Neural cell (in vitro differentiated cells): ENCODE measurements around the gene EIF2S3B. TPM values are rescaled to one million over a fixed set of nuclear protein-coding genes. Genes with fewer than 3 reads are reported as not detected.

ENCODE experiments used
- H2AFZ ChIP-seq: fragments of 200-600, 300-800 bp; sonication (generic), shearing (Covaris generic); 2 replicates; pipeline ENCODE4 v1.6.0; 2014; ENCODE audit warnings: low read depth, mild to moderate bottlenecking, antibody characterized with exemption, low read length, moderate library complexity
- H3F3A ChIP-seq: fragments of 200-600 bp; shearing (Covaris generic); 2 replicates; pipeline ENCODE4 v1.6.1; 2016; ENCODE audit warnings: mild to moderate bottlenecking, moderate library complexity, mixed read lengths, antibody characterized with exemption, low read length; ENCODE audit not compliant: insufficient read depth, poor library complexity, severe bottlenecking
- H3K27ac ChIP-seq: fragments of 200-600, 300-800 bp; sonication (generic), shearing (Covaris generic); 2 replicates; pipeline ENCODE4 v1.5.1; 2014; ENCODE audit warnings: mild to moderate bottlenecking, low read length, moderate library complexity
- H3K27me3 ChIP-seq: fragments of 300-800, 200-600 bp; sonication (generic), shearing (Covaris generic); 2 replicates; pipeline ENCODE4 v1.6.0; 2014; ENCODE audit warnings: mild to moderate bottlenecking, low read depth, low read length, moderate library complexity; ENCODE audit not compliant: insufficient read depth
- H3K36me3 ChIP-seq: fragments of 300-800, 200-600 bp; sonication (generic), shearing (Covaris generic); 2 replicates; pipeline ENCODE4 v1.5.1; 2014; ENCODE audit warnings: mild to moderate bottlenecking, antibody characterized with exemption, low read length, moderate library complexity; ENCODE audit not compliant: insufficient read depth
- H3K4me2 ChIP-seq: fragments of 300-800, 200-600 bp; sonication (generic), shearing (Covaris generic); 2 replicates; pipeline ENCODE4 v1.6.0; 2014; ENCODE audit warnings: mild to moderate bottlenecking, low read length
- H3K4me3 ChIP-seq: fragments of 300-800, 200-600 bp; sonication (generic), shearing (Covaris generic); 2 replicates; pipeline ENCODE4 v1.5.1; 2014; ENCODE audit warnings: mild to moderate bottlenecking, low read length, moderate library complexity
- H3K79me2 ChIP-seq: fragments of 200-600 bp; shearing (Covaris generic); replicated peaks from 2 replicates; pipeline ENCODE4 v1.6.0; 2014; ENCODE audit warnings: mild to moderate bottlenecking, low read length, moderate library complexity; ENCODE audit not compliant: insufficient read depth
- H3K9ac ChIP-seq: fragments of 300-800, 200-600 bp; sonication (generic), shearing (Covaris generic); 2 replicates; pipeline ENCODE4 v1.6.1; 2016; ENCODE audit warnings: mild to moderate bottlenecking, low read length, mixed read lengths
- H3K9me2 ChIP-seq: fragments of 200-600 bp; shearing (Covaris generic); 2 replicates; pipeline ENCODE4 v1.6.1; 2016; ENCODE audit warnings: mild to moderate bottlenecking, low read length, mixed read lengths; ENCODE audit not compliant: insufficient read depth
- H3K9me3 ChIP-seq: fragments of 200-600, 300-800 bp; sonication (generic), shearing (Covaris generic); 2 replicates; pipeline ENCODE4 v1.6.1; 2016; ENCODE audit warnings: mild to moderate bottlenecking, mixed run types, low read length, moderate library complexity, mixed read lengths
- H4K20me1 ChIP-seq: fragments of 200-600 bp; shearing (Covaris generic); 2 replicates; pipeline ENCODE4 v1.6.1; 2016; ENCODE audit warnings: mild to moderate bottlenecking, mixed run types; ENCODE audit not compliant: insufficient read depth
- EP300 ChIP-seq: fragments of 450-650 bp; conservative IDR thresholded peaks from 2 replicates; pipeline ENCODE4 v1.6.1; 2014; ENCODE audit warnings: antibody characterized with exemption, mild to moderate bottlenecking, moderate library complexity; ENCODE audit not compliant: poor library complexity, severe bottlenecking
- EZH2 ChIP-seq: fragments of 200-600, 300-800 bp; shearing (Covaris generic), sonication (generic); IDR thresholded peaks from 2 replicates; pipeline ENCODE4 v1.6.1; 2014; ENCODE audit warnings: antibody characterized with exemption, low read length, borderline replicate concordance, mild to moderate bottlenecking; ENCODE audit not compliant: insufficient read depth, poor library complexity, severe bottlenecking
- MXI1 ChIP-seq: fragments of 450-650 bp; conservative IDR thresholded peaks from 2 replicates; pipeline ENCODE4 v1.6.1; 2014; ENCODE audit warnings: antibody characterized with exemption, mild to moderate bottlenecking; ENCODE audit not compliant: poor library complexity, severe bottlenecking
- POLR2AphosphoS5 ChIP-seq: IDR thresholded peaks from 2 replicates; pipeline ENCODE4 v1.6.1; 2012
- RAD21 ChIP-seq: fragments of 450-650 bp; conservative IDR thresholded peaks from 2 replicates; pipeline ENCODE4 v1.6.1; 2014; ENCODE audit warnings: antibody characterized with exemption, mild to moderate bottlenecking, moderate library complexity
- REST ChIP-seq: IDR thresholded peaks from 2 replicates; pipeline ENCODE4 v1.6.1; 2012; ENCODE audit warnings: borderline replicate concordance
- SMC3 ChIP-seq: fragments of 450-650 bp; conservative IDR thresholded peaks from 2 replicates; pipeline ENCODE4 v1.6.1; 2014; ENCODE audit warnings: antibody characterized with exemption, mild to moderate bottlenecking, moderate library complexity; ENCODE audit not compliant: poor library complexity
- TAF1 ChIP-seq: IDR thresholded peaks from 2 replicates; pipeline ENCODE4 v1.6.1; 2012; ENCODE audit warnings: low read depth
- polyA plus RNA-seq: library from polyadenylated mRNA; depleted of rRNA; stranded (reverse); fragments of >200 nt; gene quantifications from 2 replicates; pipeline ENCODE4 v1.2.3, GENCODE V29; 2014
- TF ChIP-seq, protein P1 (sequence below): fragments of 450-650 bp; IDR thresholded peaks from 2 replicates; pipeline ENCODE4 v1.5.1; 2014; ENCODE audit warnings: antibody characterized with exemption, mild to moderate bottlenecking, moderate library complexity; ENCODE audit not compliant: poor library complexity, severe bottlenecking

The EIF2S3B gene
- polyA plus RNA-seq, 1 donor from 2014 or later: 3.6 TPM

GRCh38 chr12:10528174-10528953, 22.7 kb downstream of the EIF2S3B start:
- no peak for TF ChIP-seq POLR2AphosphoS5
- no peak for TF ChIP-seq REST
- TF ChIP-seq RAD21: no peak
- TF ChIP-seq EP300: no peak
- no peak for TF ChIP-seq SMC3
- TF ChIP-seq TAF1: no peak
- TF ChIP-seq MXI1: no peak
- TF ChIP-seq, protein P1, sequence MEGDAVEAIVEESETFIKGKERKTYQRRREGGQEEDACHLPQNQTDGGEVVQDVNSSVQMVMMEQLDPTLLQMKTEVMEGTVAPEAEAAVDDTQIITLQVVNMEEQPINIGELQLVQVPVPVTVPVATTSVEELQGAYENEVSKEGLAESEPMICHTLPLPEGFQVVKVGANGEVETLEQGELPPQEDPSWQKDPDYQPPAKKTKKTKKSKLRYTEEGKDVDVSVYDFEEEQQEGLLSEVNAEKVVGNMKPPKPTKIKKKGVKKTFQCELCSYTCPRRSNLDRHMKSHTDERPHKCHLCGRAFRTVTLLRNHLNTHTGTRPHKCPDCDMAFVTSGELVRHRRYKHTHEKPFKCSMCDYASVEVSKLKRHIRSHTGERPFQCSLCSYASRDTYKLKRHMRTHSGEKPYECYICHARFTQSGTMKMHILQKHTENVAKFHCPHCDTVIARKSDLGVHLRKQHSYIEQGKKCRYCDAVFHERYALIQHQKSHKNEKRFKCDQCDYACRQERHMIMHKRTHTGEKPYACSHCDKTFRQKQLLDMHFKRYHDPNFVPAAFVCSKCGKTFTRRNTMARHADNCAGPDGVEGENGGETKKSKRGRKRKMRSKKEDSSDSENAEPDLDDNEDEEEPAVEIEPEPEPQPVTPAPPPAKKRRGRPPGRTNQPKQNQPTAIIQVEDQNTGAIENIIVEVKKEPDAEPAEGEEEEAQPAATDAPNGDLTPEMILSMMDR: no peak
- no peak for TF ChIP-seq EZH2
- Histone ChIP-seq H3K9me3 (no peaks in the 10 kb centered on the region), H3K79me2 (no peaks in the 10 kb centered on the region), H3K9me2 (no peaks in the 10 kb centered on the region), H2AFZ (no peak overlapping the region), H4K20me1 (no peaks in the 10 kb centered on the region), H3K4me2 (no peak overlapping the region), H3K27ac (no peak overlapping the region), H3K27me3 (no peaks in the 10 kb centered on the region), H3K4me3 (no peak overlapping the region), H3K36me3 (no peaks in the 10 kb centered on the region), H3K9ac (no peak overlapping the region), H3F3A (no peaks in the 10 kb centered on the region)

- no peak for TF ChIP-seq RAD21
- no peak for TF ChIP-seq POLR2AphosphoS5
- no peak for TF ChIP-seq REST
- TF ChIP-seq MXI1: no peak
- TF ChIP-seq EP300: no peak
- TF ChIP-seq TAF1: no peak
- no peak for TF ChIP-seq EZH2
- TF ChIP-seq, protein P1: no peak
- no peak for TF ChIP-seq SMC3
- Histone ChIP-seq H3K9me2 (no peaks in the 10 kb centered on the region), H3K27me3 (no peaks in the 10 kb centered on the region), H4K20me1 (no peaks in the 10 kb centered on the region), H3K27ac (no peak overlapping the region), H3K9me3 (no peaks in the 10 kb centered on the region), H3K79me2 (no peaks in the 10 kb centered on the region), H3K36me3 (no peaks in the 10 kb centered on the region), H2AFZ (no peak overlapping the region), H3K4me2 (no peak overlapping the region), H3K9ac (no peak overlapping the region), H3F3A (no peaks in the 10 kb centered on the region), H3K4me3 (no peak overlapping the region)
These were observed 23.9 kb downstream of the EIF2S3B start for GRCh38 chr12:10529603-10530002.
